Stimulated activated CD4-positive, alpha-beta T cell treated with anti-CD3 and anti-CD28 coated beads, Interleukin-1b, Interleukin-23, amount 100 ng/mL, for 4 hours (primary cell): ENCODE results near the gene HLA-DQA2.
A peak's percentile ranks its signal among the peaks of the same experiment; 100 is the strongest.
"Not testable (repeated sequence)": the region's sequence is repeated elsewhere in the genome, so short reads cannot be mapped to it uniquely, and the experiment has no call there.

Source experiments
- DNase-seq, 2 donors: peaks; one replicate each; pipeline ENCODE4 v3.0.0-alpha.2; 2020; ENCODE audit warnings: low read depth in 2 of 2

Gene HLA-DQA2

DNA sequence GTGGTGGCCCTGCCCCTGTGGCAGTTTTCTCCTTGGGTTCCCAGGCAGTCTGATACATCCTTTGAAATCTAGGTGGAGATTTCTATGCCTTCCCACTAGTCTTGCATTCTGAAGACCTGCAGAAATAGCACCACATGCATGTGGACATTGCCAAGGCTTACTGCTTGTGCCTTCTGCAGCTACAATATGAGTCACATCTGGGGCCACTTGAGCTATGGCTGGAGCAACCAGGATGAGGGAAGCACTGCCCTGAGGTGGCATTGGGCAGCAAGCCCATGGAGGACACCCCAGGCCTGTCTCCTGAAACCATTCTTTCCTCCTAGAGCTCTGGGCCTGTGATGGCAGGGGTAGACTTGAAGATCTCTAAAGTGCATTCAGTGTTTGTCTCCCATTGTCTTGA lies 37.8 kb downstream of the HLA-DQA2 start:
- DNase-seq, result no peak

DNA sequence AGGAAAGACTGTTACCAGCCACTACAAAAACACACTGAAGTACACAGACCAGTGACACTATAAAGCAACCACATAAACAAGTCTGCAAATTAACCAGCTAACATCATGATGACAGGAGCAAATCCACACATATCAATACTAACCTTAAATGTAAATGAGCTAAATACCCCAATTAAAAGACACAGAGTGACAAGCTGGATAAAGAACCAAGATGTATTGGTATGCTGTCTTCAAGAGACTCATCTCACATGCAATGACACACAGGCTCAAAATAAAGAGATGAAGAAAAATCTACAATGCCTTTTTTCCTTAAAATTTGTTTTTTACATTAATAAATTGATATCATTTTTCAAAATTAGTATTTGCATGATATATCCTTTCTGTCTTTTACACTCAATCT lies 41.7 kb downstream of the HLA-DQA2 start:
- not testable (repeated sequence) for DNase-seq

DNA sequence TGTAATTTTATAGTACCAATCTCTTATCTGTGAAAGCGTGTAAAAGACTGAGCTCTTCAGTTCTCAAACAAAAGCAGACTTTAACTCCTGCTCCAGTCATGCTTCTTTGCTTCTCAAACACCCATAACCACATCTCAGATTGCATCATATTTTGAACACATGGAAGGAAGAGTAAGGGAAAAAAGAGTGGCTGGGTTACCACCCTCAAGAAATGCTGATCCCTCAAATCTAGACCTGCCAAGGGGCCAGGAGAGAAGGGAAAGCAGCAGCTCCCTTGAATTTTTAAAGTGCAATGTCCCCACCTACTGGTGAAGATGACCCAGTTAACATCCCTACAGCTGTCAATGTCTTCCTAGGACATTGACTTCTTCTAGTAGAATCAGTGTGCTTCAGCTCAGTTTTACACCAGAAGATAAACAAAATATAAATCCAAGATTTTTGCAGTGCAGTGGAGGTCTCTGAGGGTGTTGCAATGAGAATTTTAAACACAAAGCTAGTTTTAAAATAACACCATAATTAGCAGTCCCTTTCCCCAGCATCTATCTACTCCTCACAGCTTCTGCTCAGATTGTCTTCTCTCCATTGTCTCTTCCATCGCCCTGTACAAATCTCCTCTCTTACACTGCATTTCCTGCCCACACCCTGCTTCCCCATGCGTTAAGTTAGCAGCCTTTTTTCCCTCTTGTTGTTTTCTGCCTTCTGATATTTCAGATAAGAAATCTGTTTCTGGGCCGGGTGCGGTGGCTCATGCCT lies 44.8 kb downstream of the HLA-DQA2 start:
- peak in 1 of 2 donors; percentile 18 for DNase-seq

- DNase-seq, result no peak
These were observed 49.1 kb downstream of the HLA-DQA2 start for GRCh38 chr6:32790306-32790705.

DNA sequence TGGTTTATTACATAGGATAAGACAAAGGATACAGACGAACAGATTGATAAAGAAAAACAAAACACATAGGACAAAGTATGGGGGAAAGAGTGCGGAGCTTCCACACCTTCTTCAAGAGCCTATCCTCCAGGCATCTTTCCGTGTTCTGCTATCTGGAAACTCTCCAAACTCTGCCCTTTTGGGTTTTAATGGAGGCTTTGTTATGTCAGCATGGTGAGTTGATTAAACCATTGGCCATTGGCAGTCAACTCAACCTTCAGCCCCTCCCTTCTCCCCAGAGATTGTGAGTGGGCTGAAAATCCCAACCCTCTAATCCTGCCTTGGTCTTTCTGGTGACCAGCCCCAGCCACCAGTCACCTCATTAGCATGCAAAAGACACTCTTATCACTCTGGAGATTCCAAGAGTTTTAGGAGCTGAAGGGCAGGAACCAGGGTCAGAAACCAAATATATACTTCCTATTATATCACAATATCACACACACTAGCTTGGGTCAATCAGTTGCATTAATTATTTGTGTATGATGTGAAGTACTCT lies 51.8 kb downstream of the HLA-DQA2 start:
- no peak for DNase-seq

GRCh38 chr6:32794510-32794909 lies 53.3 kb downstream of the HLA-DQA2 start:
- DNase-seq, result no peak
